Mesenchymal stem cell (in vitro differentiated cells and primary cell): ENCODE measurements around the gene ARHGEF2.
A peak's percentile ranks its signal among the peaks of the same experiment; 100 is the strongest.

Experiments used
- DNase-seq: peaks from one replicate; pipeline ENCODE4 v3.0.0-alpha.2; 2013
- H2AFZ ChIP-seq: one replicate; pipeline ENCODE4 v1.6.1; 2013; ENCODE audit warnings: low read depth, mild to moderate bottlenecking, control low read depth, inconsistent platforms, low read length, moderate library complexity
- H2AK5ac ChIP-seq: 2 replicates; pipeline ENCODE4 v1.6.1; 2013; ENCODE audit warnings: low read length, moderate library complexity, mild to moderate bottlenecking, inconsistent platforms; ENCODE audit not compliant: severe bottlenecking
- H2BK120ac ChIP-seq: one replicate; pipeline ENCODE4 v1.6.1; 2013; ENCODE audit warnings: low read depth, mild to moderate bottlenecking, inconsistent platforms, low read length, moderate library complexity
- H2BK12ac ChIP-seq, 2 experiments: one replicate each; pipeline ENCODE4 v1.6.1; 2013; ENCODE audit warnings: inconsistent platforms in 2 of 2, low read length in 2 of 2, mild to moderate bottlenecking in 2 of 2, moderate library complexity in 2 of 2, control low read depth in 1 of 2
- H2BK15ac ChIP-seq: one replicate; pipeline ENCODE4 v1.6.1; 2013; ENCODE audit warnings: mild to moderate bottlenecking, low read depth, inconsistent platforms; ENCODE audit not compliant: poor library complexity, severe bottlenecking
- H2BK5ac ChIP-seq: 2 replicates; pipeline ENCODE4 v1.6.1; 2013; ENCODE audit warnings: low read depth, mild to moderate bottlenecking, low read length, control low read depth, inconsistent platforms; ENCODE audit not compliant: poor library complexity, severe bottlenecking
- H3K14ac ChIP-seq, 2 experiments: one replicate each; pipeline ENCODE4 v1.6.1; 2013; ENCODE audit warnings: inconsistent platforms in 2 of 2, low read length in 2 of 2, control low read depth in 1 of 2, mild to moderate bottlenecking in 1 of 2, moderate library complexity in 1 of 2
- H3K18ac ChIP-seq, 2 experiments: one replicate each; pipeline ENCODE4 v1.6.1; 2013; ENCODE audit warnings: inconsistent platforms in 2 of 2, low read length in 2 of 2, control low read depth in 1 of 2, low read depth in 1 of 2, mild to moderate bottlenecking in 1 of 2
- H3K23ac ChIP-seq, 2 experiments: one replicate each; pipeline ENCODE4 v1.6.1; 2013; ENCODE audit warnings: inconsistent platforms in 2 of 2, low read length in 2 of 2, mild to moderate bottlenecking in 2 of 2, moderate library complexity in 2 of 2, control low read depth in 1 of 2
- H3K27ac ChIP-seq: 2 replicates; pipeline ENCODE4 v1.5.1; 2013; ENCODE audit warnings: mild to moderate bottlenecking, moderate library complexity, low read length, control low read depth, inconsistent platforms; ENCODE audit not compliant: poor library complexity, severe bottlenecking
- H3K27me3 ChIP-seq, 2 experiments: 2 replicates each; pipeline versions ENCODE4 v1.6.1 to v1.7.0; 2013; ENCODE audit warnings: low read length in 2 of 2, mild to moderate bottlenecking in 2 of 2, moderate library complexity in 2 of 2, control low read depth in 1 of 2, inconsistent platforms in 1 of 2; ENCODE audit not compliant: control insufficient read depth in 1 of 2, insufficient read depth in 1 of 2
- H3K36me3 ChIP-seq, 2 experiments: 2 replicates each; pipeline versions ENCODE4 v1.6.1 to v1.7.0; 2013; ENCODE audit warnings: low read length in 2 of 2, control low read depth in 1 of 2, inconsistent platforms in 1 of 2, low read depth in 1 of 2, mild to moderate bottlenecking in 1 of 2; ENCODE audit not compliant: insufficient read depth in 2 of 2, control insufficient read depth in 1 of 2
- H3K4ac ChIP-seq, 2 experiments: one replicate each; pipeline ENCODE4 v1.6.1; 2013; ENCODE audit warnings: inconsistent platforms in 2 of 2, low read length in 2 of 2, mild to moderate bottlenecking in 2 of 2, moderate library complexity in 2 of 2, control low read depth in 1 of 2, low read depth in 1 of 2
- H3K4me1 ChIP-seq: 2 replicates; pipeline ENCODE4 v1.6.1; 2013; ENCODE audit warnings: low read depth, low read length, control low read depth; ENCODE audit not compliant: control insufficient read depth, insufficient read depth
- H3K4me2 ChIP-seq: 2 replicates; pipeline ENCODE4 v1.6.1; 2013; ENCODE audit warnings: low read length, mild to moderate bottlenecking, inconsistent platforms; ENCODE audit not compliant: poor library complexity, severe bottlenecking
- H3K4me3 ChIP-seq, 2 experiments: 2 replicates each; pipeline versions ENCODE4 v1.5.1 to v1.7.0; 2013; ENCODE audit warnings: low read length in 2 of 2, mild to moderate bottlenecking in 2 of 2, control low read depth in 1 of 2, low read depth in 1 of 2; ENCODE audit not compliant: insufficient read depth in 1 of 2
- H3K79me1 ChIP-seq: replicated peaks from 2 replicates; pipeline ENCODE4 v1.6.1; 2013; ENCODE audit warnings: mild to moderate bottlenecking, control low read depth, low read length, inconsistent platforms; ENCODE audit not compliant: poor library complexity, severe bottlenecking
- H3K9ac ChIP-seq: 2 replicates; pipeline ENCODE4 v1.7.0; 2013; ENCODE audit warnings: mild to moderate bottlenecking, low read length, moderate library complexity
- H3K9me3 ChIP-seq: 2 replicates; pipeline ENCODE4 v1.7.0; 2013; ENCODE audit warnings: mild to moderate bottlenecking, low read length; ENCODE audit not compliant: control insufficient read depth
- H4K8ac ChIP-seq: one replicate; pipeline ENCODE4 v1.6.1; 2013; ENCODE audit warnings: inconsistent platforms, mild to moderate bottlenecking, low read length, moderate library complexity
- H4K91ac ChIP-seq: one replicate; pipeline ENCODE4 v1.6.1; 2013; ENCODE audit warnings: mild to moderate bottlenecking, low read length, inconsistent platforms
- WGBS: methylation state at CpG from one replicate; pipeline ENCODE4 v1.1.7; 2013; ENCODE audit warnings: mixed read lengths; 5-methylcytosine and 5-hydroxymethylcytosine counted together

Gene ARHGEF2

DNA sequence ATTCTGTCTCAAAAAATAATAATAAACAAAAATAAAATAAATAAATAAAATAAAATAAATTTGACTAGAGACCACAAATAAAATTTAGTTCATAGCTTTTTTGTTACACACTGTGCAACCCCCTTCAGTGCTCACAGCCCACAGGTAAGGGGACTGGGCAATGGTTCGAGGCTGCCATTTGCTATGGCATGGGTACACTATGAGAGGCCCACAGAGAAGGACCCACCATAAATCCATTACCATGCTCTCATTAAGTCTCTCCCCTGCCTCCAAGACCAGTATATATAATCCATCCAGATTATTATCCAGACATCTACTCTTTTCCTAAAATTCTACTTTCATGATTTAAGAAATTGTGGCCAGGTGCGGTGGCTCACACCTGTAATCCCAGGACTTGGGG, 58.5 kb downstream of the ARHGEF2 start:
- peaks cover 44 to 93% of the 10 kb centered on the region in 2 experiments for H3K36me3 ChIP-seq
- 94% methylated on average over 2 of the region's 2 CpGs for WGBS
- no peak overlapping the region for H3K23ac ChIP-seq
- no peak overlapping the region for H2BK5ac ChIP-seq
- no peaks in the 10 kb centered on the region for H3K4me1 ChIP-seq
- H3K9ac ChIP-seq: no peak overlapping the region
- H3K14ac ChIP-seq: no peak overlapping the region
- H2AFZ ChIP-seq: no peak overlapping the region
- H2BK12ac ChIP-seq: no peak overlapping the region
- no peak overlapping the region for H4K8ac ChIP-seq
- H3K4ac ChIP-seq: no peak overlapping the region
- H2BK120ac ChIP-seq: no peak overlapping the region
- H3K79me1 ChIP-seq: peaks cover 16% of the 10 kb centered on the region
- H3K18ac ChIP-seq: no peak overlapping the region
- H4K91ac ChIP-seq: no peak overlapping the region
- H2BK15ac ChIP-seq: no peak overlapping the region
- H2AK5ac ChIP-seq: no peak overlapping the region
- no peak overlapping the region for H3K4me2 ChIP-seq
- H3K27ac ChIP-seq: no peak overlapping the region
- no peak overlapping the region for H3K4me3 ChIP-seq
- H3K9me3 ChIP-seq: no peaks in the 10 kb centered on the region
- H3K27me3 ChIP-seq: no peaks in the 10 kb centered on the region
- DNase-seq: no peak

DNA sequence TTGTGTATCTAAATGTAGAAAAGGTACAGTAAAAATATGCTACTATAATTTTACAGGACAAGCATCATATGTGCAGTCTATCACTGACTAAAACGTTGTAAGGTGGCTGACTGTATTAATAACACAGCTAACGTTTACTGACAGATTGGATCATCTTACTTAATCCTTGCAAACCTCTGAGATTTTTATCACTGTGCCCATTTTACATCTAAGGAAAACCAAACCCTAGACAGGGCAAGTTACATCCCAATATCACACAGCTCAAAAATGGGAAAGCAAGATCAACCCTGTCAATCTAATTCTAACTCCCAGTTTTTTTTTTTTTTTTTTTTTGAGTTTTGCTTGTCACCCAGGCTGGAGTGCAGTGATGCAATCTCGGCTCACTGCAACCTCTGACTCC, 59.7 kb downstream of the ARHGEF2 start:
- Histone ChIP-seq H3K4me3 (no peak overlapping the region), H2BK15ac (no peak overlapping the region), H3K23ac (no peak overlapping the region), H2BK5ac (no peak overlapping the region), H3K9me3 (no peaks in the 10 kb centered on the region), H3K4me1 (no peaks in the 10 kb centered on the region), H3K4me2 (no peak overlapping the region), H3K9ac (no peak overlapping the region), H2AK5ac (no peak overlapping the region), H3K14ac (no peak overlapping the region), H3K27me3 (no peaks in the 10 kb centered on the region), H3K79me1 (peaks cover 14% of the 10 kb centered on the region), H2BK120ac (no peak overlapping the region), H3K18ac (no peak overlapping the region), H4K8ac (no peak overlapping the region), H3K27ac (no peak overlapping the region), H4K91ac (no peak overlapping the region), H3K36me3 (peaks cover 34 to 95% of the 10 kb centered on the region in 2 experiments), H2AFZ (no peak overlapping the region), H3K4ac (no peak overlapping the region), H2BK12ac (no peak overlapping the region)
- 97% methylated on average over 3 of the region's 3 CpGs for WGBS
- no peak for DNase-seq

DNA sequence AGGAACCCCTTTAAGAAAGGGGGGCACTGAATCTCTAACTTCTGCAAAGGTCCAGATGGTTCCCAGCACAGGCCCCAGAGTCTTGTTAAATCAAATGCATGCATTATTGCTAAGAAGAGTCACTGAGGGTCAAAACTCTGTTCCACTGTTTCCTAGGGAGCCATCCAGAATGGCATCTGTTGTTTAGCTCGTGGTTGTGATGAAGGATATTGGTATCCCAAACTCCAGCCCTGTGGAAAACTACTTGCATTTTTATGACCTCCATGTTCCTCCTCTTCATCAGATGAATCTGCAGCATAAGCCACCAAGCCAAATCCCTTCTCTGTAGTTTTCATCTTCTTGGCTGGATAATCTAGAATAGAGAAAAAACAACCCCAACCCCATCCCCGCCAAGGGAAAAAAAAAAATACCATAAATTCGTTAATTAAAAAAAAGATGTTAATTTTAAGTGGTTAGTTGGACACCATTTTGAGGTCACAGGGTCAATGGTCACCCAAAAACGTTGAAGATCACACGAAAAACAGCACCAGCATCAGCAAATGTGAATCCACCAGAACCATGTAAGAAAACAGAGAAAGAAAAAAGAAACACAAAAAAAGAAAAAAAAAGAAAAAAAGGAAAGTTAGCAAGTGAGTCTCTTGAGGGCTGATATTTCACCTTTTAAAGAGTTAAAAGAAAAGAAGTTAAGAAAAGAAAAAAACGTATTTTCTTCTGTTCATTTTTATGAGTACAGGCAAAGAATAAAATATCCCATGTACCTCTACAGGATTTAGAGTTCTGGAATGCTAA, 64.2 kb downstream of the ARHGEF2 start:
- H3K4me1 ChIP-seq: peaks cover 2% of the 10 kb centered on the region
- no peak overlapping the region for H4K8ac ChIP-seq
- no peak overlapping the region for H2AFZ ChIP-seq
- H3K18ac ChIP-seq: no peak overlapping the region
- WGBS: 60% methylated on average over 1 of the region's 6 CpGs
- peaks cover 5% of the 10 kb centered on the region for H3K79me1 ChIP-seq
- H3K27ac ChIP-seq: peak overlapping the region; percentile 51
- no peak overlapping the region for H2BK12ac ChIP-seq
- no peak overlapping the region for H3K4ac ChIP-seq
- peak; percentile 83 for DNase-seq
- no peak overlapping the region for H2BK5ac ChIP-seq
- H3K9ac ChIP-seq: peak overlapping the region; percentile 74
- no peak overlapping the region for H3K4me3 ChIP-seq
- H3K9me3 ChIP-seq: no peaks in the 10 kb centered on the region
- no peak overlapping the region for H3K14ac ChIP-seq
- no peak overlapping the region for H2AK5ac ChIP-seq
- H3K36me3 ChIP-seq: peaks cover 22 to 82% of the 10 kb centered on the region in 2 experiments
- no peak overlapping the region for H3K4me2 ChIP-seq
- H4K91ac ChIP-seq: no peak overlapping the region
- no peak overlapping the region for H3K23ac ChIP-seq
- H2BK120ac ChIP-seq: no peak overlapping the region
- no peaks in the 10 kb centered on the region for H3K27me3 ChIP-seq
- no peak overlapping the region for H2BK15ac ChIP-seq

DNA sequence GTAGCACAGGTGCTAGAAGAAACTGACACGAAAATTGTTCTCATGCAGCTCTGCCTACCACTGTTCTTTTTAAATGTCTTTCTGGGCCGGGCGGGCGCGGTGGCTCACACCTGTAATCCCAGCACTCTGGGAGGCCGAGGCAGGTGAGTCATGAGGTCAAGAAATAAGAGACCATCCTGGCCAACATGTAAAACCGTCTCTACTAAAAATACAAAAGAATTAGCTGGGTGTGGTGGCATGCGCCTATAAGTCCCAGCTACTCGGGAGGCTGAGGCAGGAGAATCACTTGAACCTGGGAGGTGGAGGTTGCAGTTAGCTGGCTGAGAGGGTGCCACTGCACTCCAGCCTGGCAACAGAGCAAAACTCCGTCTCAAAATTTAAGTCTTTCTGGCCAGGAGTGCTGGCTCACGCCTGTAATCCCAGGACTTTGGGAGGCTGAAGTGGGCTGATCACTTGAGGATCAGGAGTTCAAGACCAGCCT, 66.3 kb downstream of the ARHGEF2 start:
- no peak overlapping the region for H2AFZ ChIP-seq
- no peak overlapping the region for H2BK12ac ChIP-seq
- no peak overlapping the region for H2BK15ac ChIP-seq
- H3K27me3 ChIP-seq: no peaks in the 10 kb centered on the region
- WGBS: 85% methylated on average over 9 of the region's 11 CpGs
- no peaks in the 10 kb centered on the region for H3K9me3 ChIP-seq
- H3K4ac ChIP-seq: no peak overlapping the region
- H3K4me3 ChIP-seq: peak overlapping the region in 1 of 2 experiments; percentile 97
- no peak for DNase-seq
- no peak overlapping the region for H3K23ac ChIP-seq
- no peak overlapping the region for H3K14ac ChIP-seq
- H2BK5ac ChIP-seq: no peak overlapping the region
- H3K9ac ChIP-seq: peak overlapping the region; percentile 99
- no peak overlapping the region for H3K18ac ChIP-seq
- no peak overlapping the region for H2BK120ac ChIP-seq
- H3K36me3 ChIP-seq: peaks cover 27 to 81% of the 10 kb centered on the region in 2 experiments
- no peak overlapping the region for H4K91ac ChIP-seq
- peaks cover 2% of the 10 kb centered on the region for H3K4me1 ChIP-seq
- no peak overlapping the region for H2AK5ac ChIP-seq
- H3K79me1 ChIP-seq: peaks cover 8% of the 10 kb centered on the region
- no peak overlapping the region for H3K4me2 ChIP-seq
- peak overlapping the region; percentile 63 for H3K27ac ChIP-seq
- no peak overlapping the region for H4K8ac ChIP-seq
